ENCODE results near the gene SECISBP2. TPM values are rescaled to one million over a fixed set of nuclear protein-coding genes. Genes with fewer than 3 reads are reported as not detected.
A peak's percentile ranks its signal among the peaks of the same experiment; 100 is the strongest.
"Not testable (repeated sequence)": the region's sequence is repeated elsewhere in the genome, so short reads cannot be mapped to it uniquely, and the experiment has no call there.

SECISBP2 gene
- total RNA-seq, 2 experiments from 2014 or later = 27.3 to 34.7 TPM

GRCh38 chr9:89319015-89319905, 960 bp downstream of the SECISBP2 start:
- H3K4me3 Mint-ChIP-seq = peak overlapping the region; percentile 90
- peak overlapping the region; percentile 99 for H3K27ac Mint-ChIP-seq
- H3K27me3 Mint-ChIP-seq = no peaks in the 10 kb centered on the region
- peaks cover 76% of the 10 kb centered on the region for H3K36me3 Mint-ChIP-seq
- H3K9me3 Mint-ChIP-seq = no peaks in the 10 kb centered on the region
- H3K4me1 Mint-ChIP-seq = peaks cover 79% of the 10 kb centered on the region
- no peak for DNase-seq

DNA sequence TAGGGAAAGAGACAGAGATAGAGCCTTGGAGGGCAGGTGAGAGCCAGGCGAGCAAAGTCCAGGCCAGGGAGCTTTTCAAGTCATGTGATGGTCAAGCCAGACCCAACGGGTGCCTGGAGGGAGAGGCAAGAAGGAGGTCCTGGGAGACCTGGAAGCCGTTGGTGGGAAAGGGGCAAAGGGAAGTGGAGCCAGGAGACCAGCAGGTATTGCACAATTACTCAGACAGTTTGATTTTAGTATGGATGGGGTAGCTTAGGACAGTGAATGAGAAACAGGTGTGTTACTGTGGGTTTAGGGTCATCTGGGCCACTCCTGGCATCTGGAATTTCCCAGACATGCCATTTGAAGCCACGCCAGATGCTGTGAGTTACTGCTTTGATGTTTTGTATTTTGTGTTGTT, 5.1 kb downstream of the SECISBP2 start:
- Mint-ChIP-seq H3K27ac (peak overlapping the region; percentile 71), H3K4me3 (no peak overlapping the region), H3K36me3 (peaks cover 45% of the 10 kb centered on the region), H3K9me3 (no peaks in the 10 kb centered on the region), H3K4me1 (peaks cover 55% of the 10 kb centered on the region), H3K27me3 (no peaks in the 10 kb centered on the region)
- no peak for DNase-seq

- Mint-ChIP-seq H3K4me1 (peaks cover 43% of the 10 kb centered on the region), H3K27ac (no peak overlapping the region), H3K36me3 (peaks cover 44% of the 10 kb centered on the region)
Observed at GRCh38 chr9:89325733-89326132, 7.4 kb downstream of the SECISBP2 start.

GRCh38 chr9:89328064-89328463, 9.8 kb downstream of the SECISBP2 start:
- Mint-ChIP-seq H3K36me3 (peaks cover 25% of the 10 kb centered on the region), H3K27me3 (no peaks in the 10 kb centered on the region), H3K4me1 (peaks cover 22% of the 10 kb centered on the region), H3K27ac (no peak overlapping the region), H3K9me3 (no peaks in the 10 kb centered on the region), H3K4me3 (no peak overlapping the region)
- no peak for DNase-seq

More at GRCh38 chr9:89325733-89326132, 7.4 kb downstream of the SECISBP2 start:
- Mint-ChIP-seq H3K4me3 (no peak overlapping the region), H3K9me3 (no peaks in the 10 kb centered on the region), H3K27me3 (no peaks in the 10 kb centered on the region)
- DNase-seq = no peak

- H3K36me3 Mint-ChIP-seq = peaks cover 32% of the 10 kb centered on the region
- peaks cover 17% of the 10 kb centered on the region for H3K4me1 Mint-ChIP-seq
- no peaks in the 10 kb centered on the region for H3K9me3 Mint-ChIP-seq
- H3K27ac Mint-ChIP-seq = no peak overlapping the region
- H3K27me3 Mint-ChIP-seq = no peaks in the 10 kb centered on the region
- H3K4me3 Mint-ChIP-seq = no peak overlapping the region
- DNase-seq = no peak
Observed at GRCh38 chr9:89329917-89330316, 11.6 kb downstream of the SECISBP2 start.

- Mint-ChIP-seq H3K4me1 (peaks cover 12% of the 10 kb centered on the region), H3K27ac (no peak overlapping the region), H3K4me3 (no peak overlapping the region), H3K27me3 (no peaks in the 10 kb centered on the region), H3K36me3 (peaks cover 33% of the 10 kb centered on the region), H3K9me3 (no peaks in the 10 kb centered on the region)
- no peak for DNase-seq
Observed at GRCh38 chr9:89330513-89330912, 12.2 kb downstream of the SECISBP2 start.

DNA sequence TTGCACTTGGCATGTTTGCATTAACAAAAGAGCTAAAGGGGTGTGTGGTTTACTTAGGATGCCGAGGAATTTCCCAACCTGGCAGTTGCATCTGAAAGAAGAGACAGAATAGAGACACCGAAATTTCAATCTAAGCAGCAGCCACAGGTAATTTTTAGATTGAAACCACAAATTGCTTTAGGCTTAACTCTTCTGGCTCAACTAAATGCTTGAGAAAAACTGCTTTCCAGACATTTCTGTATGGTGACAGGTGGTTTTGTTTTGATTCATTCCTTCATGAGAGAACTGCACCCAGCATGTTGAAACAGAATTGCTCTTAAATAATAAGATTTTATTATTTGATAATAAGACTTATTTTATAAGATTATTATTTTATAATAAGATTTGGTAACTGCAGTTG, 21.5 kb downstream of the SECISBP2 start:
- H3K27me3 Mint-ChIP-seq = no peaks in the 10 kb centered on the region
- H3K9me3 Mint-ChIP-seq = peaks cover 3% of the 10 kb centered on the region
- DNase-seq = no peak
- peak overlapping the region; percentile 78 for H3K27ac Mint-ChIP-seq
- H3K36me3 Mint-ChIP-seq = peaks cover 61% of the 10 kb centered on the region
- H3K4me1 Mint-ChIP-seq = peaks cover 31% of the 10 kb centered on the region
- no peak overlapping the region for H3K4me3 Mint-ChIP-seq

DNA sequence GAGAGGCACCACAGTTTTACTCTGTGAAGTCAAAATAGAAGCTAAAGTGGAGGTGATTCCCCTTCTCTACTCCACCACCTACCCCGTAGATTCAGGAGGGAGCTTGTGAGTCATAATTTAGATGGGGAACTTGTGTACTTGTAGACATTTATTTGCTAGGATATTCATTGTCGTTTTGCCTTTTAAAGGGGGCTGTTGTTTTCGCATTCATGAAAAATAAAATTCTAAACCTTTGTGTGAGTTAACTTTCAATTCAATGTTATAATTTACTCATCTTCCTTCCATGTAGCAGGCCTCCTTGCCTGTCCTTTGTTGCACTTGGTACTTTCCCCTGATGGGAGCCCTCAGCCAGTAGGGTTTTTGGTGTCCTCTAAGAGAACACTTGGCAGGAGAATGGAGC, 22.0 kb downstream of the SECISBP2 start:
- peak overlapping the region; percentile 78 for H3K27ac Mint-ChIP-seq

GRCh38 chr9:89342213-89342612, 23.9 kb downstream of the SECISBP2 start:
- peaks cover 72% of the 10 kb centered on the region for H3K36me3 Mint-ChIP-seq

More for the DNA sequence above, 22.0 kb downstream of the SECISBP2 start:
- peaks cover 64% of the 10 kb centered on the region for H3K36me3 Mint-ChIP-seq
- peaks cover 3% of the 10 kb centered on the region for H3K9me3 Mint-ChIP-seq
- DNase-seq = no peak
- no peaks in the 10 kb centered on the region for H3K27me3 Mint-ChIP-seq
- H3K4me3 Mint-ChIP-seq = no peak overlapping the region
- peaks cover 31% of the 10 kb centered on the region for H3K4me1 Mint-ChIP-seq

DNA sequence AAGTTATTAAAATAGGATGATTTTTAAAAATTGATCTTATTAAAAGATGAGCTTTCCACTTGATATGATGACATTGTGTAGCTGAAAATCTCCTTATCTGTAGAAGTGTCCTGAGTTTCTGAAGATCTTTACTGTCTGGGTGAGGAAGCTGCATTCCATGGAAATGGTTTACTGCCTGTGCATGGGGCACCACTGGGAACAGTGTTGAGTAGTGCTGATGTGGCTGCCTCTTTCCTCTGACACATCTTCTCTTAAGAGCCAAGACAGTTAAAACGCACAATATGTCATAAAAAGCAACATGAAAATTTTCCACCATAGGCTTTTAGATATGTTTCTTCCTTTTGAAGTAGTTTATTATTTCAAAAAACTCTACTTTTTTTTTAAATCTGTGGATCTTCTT, 24.6 kb downstream of the SECISBP2 start:
- no peak overlapping the region for H3K27ac Mint-ChIP-seq
- H3K4me3 Mint-ChIP-seq = no peak overlapping the region
- DNase-seq = no peak
- H3K4me1 Mint-ChIP-seq = peaks cover 31% of the 10 kb centered on the region
- H3K9me3 Mint-ChIP-seq = peaks cover 3% of the 10 kb centered on the region
- peaks cover 70% of the 10 kb centered on the region for H3K36me3 Mint-ChIP-seq
- H3K27me3 Mint-ChIP-seq = no peaks in the 10 kb centered on the region

More at GRCh38 chr9:89342213-89342612, 23.9 kb downstream of the SECISBP2 start:
- H3K4me3 Mint-ChIP-seq = no peak overlapping the region
- H3K27me3 Mint-ChIP-seq = no peaks in the 10 kb centered on the region
- peaks cover 3% of the 10 kb centered on the region for H3K9me3 Mint-ChIP-seq
- H3K27ac Mint-ChIP-seq = no peak overlapping the region
- peaks cover 31% of the 10 kb centered on the region for H3K4me1 Mint-ChIP-seq
- DNase-seq = no peak

DNA sequence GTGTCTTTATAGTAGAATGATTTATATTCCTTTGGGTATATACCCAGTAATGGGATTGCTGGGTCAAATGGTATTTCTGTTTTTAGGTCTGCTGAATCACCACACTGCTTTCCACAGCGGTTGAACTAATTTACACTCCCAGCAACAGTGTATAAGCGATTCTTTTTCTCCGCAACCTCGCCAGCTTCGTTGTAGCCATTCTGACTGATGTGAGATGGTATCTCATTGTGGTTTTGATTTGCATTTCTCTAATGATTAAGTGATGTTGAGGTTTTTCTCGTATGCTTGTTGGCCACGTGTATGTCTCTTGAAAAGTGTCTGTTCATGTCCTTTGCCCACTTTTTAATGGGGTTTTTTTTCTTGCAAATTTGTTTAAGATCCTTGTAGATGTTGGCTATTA, 25.5 kb downstream of the SECISBP2 start:
- H3K9me3 Mint-ChIP-seq, H3K27ac Mint-ChIP-seq, H3K4me3 Mint-ChIP-seq, H3K27me3 Mint-ChIP-seq, DNase-seq: not testable (repeated sequence)
- H3K4me1 Mint-ChIP-seq = peaks cover 25% of the 10 kb centered on the region
- peaks cover 69% of the 10 kb centered on the region for H3K36me3 Mint-ChIP-seq

GRCh38 chr9:89345476-89345875, 27.2 kb downstream of the SECISBP2 start:
- H3K4me3 Mint-ChIP-seq = no peak overlapping the region
- H3K27ac Mint-ChIP-seq = no peak overlapping the region
- H3K9me3 Mint-ChIP-seq = peaks cover 3% of the 10 kb centered on the region
- peaks cover 65% of the 10 kb centered on the region for H3K36me3 Mint-ChIP-seq
- H3K4me1 Mint-ChIP-seq = peaks cover 15% of the 10 kb centered on the region
- DNase-seq = no peak
- H3K27me3 Mint-ChIP-seq = no peaks in the 10 kb centered on the region

- H3K4me1 Mint-ChIP-seq = peaks cover 15% of the 10 kb centered on the region
- H3K36me3 Mint-ChIP-seq = peaks cover 62% of the 10 kb centered on the region
- H3K9me3 Mint-ChIP-seq = peaks cover 3% of the 10 kb centered on the region
- no peak for DNase-seq
- H3K27me3 Mint-ChIP-seq = no peaks in the 10 kb centered on the region
- no peak overlapping the region for H3K27ac Mint-ChIP-seq
- H3K4me3 Mint-ChIP-seq = no peak overlapping the region
Observed at GRCh38 chr9:89346696-89347095, 28.4 kb downstream of the SECISBP2 start.

GRCh38 chr9:89347651-89348050, 29.4 kb downstream of the SECISBP2 start:
- no peak for DNase-seq
- Mint-ChIP-seq H3K9me3 (peaks cover 3% of the 10 kb centered on the region), H3K4me1 (peaks cover 25% of the 10 kb centered on the region), H3K27me3 (no peaks in the 10 kb centered on the region), H3K4me3 (no peak overlapping the region), H3K27ac (no peak overlapping the region), H3K36me3 (peaks cover 61% of the 10 kb centered on the region)

GRCh38 chr9:89349607-89350006, 31.3 kb downstream of the SECISBP2 start:
- no peaks in the 10 kb centered on the region for H3K9me3 Mint-ChIP-seq
- H3K36me3 Mint-ChIP-seq = peaks cover 49% of the 10 kb centered on the region

More at GRCh38 chr9:89349607-89350006, 31.3 kb downstream of the SECISBP2 start:
- DNase-seq = no peak
- H3K4me3 Mint-ChIP-seq = no peak overlapping the region
- H3K27ac Mint-ChIP-seq = no peak overlapping the region
- H3K4me1 Mint-ChIP-seq = peaks cover 19% of the 10 kb centered on the region
- H3K27me3 Mint-ChIP-seq = no peaks in the 10 kb centered on the region
